Measurements from ENCODE around the gene PPCDC.
"Not testable (repeated sequence)": the region's sequence is repeated elsewhere in the genome, so short reads cannot be mapped to it uniquely, and the experiment has no call there.

Gene PPCDC

DNA sequence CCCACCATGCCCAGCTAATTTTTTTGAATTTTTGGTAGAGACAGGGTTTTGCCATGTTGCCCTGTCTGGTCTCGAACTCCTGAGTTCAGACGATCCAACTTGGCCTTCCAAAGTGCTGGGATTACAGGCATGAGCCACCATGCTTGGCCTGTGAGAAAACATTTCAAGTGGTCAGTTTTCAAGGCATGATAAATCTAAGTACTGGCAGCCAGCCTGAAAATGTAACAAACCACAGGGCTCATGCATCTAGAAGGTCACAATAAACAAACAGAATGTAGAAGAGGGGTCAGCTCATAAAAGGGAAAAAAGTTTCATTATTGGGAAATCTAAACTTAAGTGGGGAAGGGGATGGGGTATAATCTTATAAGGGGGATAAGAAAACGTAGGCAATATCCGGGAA is 39.9 kb downstream of the PPCDC start:
- Histone ChIP-seq H3K4me3 (no peak overlapping the region), H3K27ac (no peak overlapping the region)

DNA sequence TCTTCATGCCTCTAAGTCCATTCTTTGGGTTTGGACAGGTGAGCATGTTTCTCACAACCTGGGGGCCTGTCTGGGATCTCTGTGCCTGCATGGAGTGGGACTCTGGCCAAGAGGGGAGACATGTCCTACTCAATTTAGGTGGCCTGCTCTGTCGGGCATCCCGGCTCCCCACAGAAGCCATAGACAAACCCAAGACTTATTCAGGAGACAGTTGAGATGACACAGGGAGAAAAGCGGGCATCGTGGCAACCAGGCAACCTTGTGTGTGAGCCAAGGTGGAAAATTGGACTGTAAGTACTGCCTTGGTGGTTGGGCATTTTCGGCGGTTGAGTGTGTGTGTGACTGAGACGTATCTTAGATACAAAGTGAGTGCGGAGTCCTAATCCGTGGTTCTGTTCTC is 40.5 kb downstream of the PPCDC start:
- Histone ChIP-seq H3K27ac (no peak overlapping the region), H3K4me3 (no peak overlapping the region)

DNA sequence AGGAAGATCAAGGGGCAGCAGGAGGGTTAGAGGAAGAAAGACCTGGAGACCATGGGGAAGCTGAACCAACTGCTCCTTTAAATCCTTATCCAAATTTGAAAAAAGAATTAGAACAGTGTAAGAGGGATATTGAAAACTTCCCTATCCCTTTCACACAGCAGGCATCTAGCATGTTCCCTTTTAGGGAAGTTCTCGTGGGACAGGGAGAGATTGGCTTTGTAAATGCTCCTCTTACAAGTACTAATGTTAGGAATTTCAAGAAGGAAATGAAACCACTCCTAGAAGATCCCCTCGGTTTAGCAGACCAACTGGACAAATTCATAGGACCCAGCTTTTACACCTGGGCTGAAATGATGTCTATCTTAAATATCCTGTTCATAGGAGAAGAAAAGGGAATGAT is 41.5 kb downstream of the PPCDC start:
- H3K27ac ChIP-seq = peak overlapping the region in 1 of 21 experiments; percentile 33
- H3K4me3 ChIP-seq = no peak overlapping the region

DNA sequence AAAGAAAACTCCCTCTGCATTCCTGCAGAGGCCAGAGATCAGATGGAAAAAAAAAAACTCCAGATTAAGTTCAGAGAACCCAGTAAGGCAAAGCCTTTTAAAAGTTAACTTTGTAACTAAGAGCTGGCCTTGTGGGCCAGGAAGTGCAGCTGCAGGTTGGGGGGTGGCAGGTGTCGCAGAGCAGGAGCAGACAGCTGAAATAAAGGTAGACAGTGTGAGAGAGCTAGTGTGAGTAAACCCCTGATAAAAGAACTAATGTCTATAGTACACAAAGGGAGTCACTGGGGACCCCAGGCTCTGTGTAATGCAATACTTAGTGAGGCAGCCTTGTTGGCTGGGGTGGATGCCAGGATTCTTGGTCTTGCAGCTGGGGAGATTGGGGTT is 42.1 kb downstream of the PPCDC start:
- Histone ChIP-seq H3K27ac (peak overlapping the region in 2 of 21 experiments; percentile 1 to 33), H3K4me3 (no peak overlapping the region)

DNA sequence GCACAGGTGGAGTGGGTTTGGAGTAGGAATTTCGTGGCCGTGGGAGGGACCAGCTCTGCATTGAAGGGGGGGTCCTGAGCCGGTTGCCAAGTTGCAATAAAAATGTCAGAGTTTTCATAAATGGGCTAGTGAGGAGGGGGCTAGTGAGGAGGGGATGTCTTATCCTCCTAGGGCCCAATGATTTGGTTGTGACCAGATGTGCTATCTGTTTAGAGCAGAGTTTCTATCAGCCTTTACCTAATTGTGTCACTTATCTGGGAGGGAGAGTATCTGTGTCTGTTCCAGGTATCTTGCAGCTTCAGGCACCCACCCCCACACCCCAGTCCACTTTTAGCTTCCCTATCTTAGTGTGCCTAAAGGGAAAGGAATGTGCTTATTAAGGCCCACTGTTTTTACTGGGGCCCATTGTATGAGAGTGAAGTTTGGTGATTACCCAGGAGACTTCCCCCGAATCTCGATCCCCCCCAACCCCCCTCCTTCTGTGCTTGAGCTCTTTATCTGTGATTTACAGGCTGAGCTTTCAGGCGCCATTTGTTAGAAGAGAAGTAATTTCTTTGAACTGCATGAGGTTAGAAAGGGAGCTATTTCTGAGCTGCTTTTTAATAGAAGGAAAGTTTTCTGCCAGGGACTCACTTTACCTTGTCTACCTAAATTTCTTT is 42.6 kb downstream of the PPCDC start:
- no peak overlapping the region for H3K4me3 ChIP-seq
- H3K27ac ChIP-seq = peak overlapping the region in 1 of 21 experiments; percentile 30

DNA sequence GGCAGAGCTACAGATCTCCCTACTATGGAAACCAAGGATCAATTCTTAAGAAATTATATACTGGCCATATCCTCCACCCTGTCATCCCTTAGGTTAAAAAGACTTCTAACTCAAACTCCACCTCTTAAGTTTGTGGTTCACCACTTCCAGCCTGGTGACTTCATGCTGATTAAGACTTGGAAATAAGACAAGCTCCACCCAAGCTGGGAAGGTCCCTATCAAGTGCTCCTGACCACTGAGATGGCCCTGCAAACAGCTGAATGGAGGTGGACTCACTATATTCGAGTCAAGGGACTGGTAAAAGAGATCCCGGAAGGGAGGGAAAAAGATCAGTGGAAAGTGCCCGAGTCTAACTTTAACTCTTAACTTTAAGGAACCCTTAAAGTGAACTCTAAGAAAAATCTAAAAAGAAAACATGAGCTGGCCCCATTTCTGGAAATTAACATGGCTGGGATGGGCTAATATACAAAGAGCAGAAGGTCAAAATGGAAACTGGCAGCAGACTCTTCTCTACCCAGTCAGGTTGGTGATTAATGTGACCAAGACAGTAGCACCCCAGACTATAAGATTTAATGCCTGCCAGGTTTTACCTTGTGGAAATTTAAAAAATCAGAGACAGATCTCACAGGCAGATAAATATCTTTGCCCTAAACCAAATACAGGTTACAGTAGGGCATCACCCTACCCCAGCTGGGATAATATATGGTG is 43.9 kb downstream of the PPCDC start:
- Histone ChIP-seq H3K27ac (peak overlapping the region in 2 of 21 experiments; percentile 41 to 52), H3K4me3 (no peak overlapping the region)

DNA sequence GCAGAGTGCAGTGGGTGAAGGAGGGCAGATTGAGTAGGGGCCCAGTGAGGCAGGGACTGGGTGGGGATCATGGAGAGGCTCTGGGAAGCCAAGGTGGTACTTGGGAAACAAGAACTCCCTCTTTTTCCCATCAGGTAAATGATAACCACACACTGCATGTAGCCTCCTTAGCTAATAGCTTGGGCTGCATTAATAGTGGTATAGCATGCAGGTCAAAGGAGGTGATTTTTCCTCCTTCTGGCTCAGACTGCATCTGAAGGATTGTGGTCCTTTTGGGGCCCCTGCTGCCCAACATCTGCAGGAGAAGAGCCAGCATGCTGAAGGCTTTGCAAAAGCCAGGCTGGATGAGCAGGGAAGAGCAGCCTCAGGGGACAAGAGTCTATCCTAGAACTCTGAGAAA is 45.4 kb downstream of the PPCDC start:
- Histone ChIP-seq H3K4me3 (no peak overlapping the region), H3K27ac (peak overlapping the region in 3 of 21 experiments; percentile 52 to 72 (median 59))

DNA sequence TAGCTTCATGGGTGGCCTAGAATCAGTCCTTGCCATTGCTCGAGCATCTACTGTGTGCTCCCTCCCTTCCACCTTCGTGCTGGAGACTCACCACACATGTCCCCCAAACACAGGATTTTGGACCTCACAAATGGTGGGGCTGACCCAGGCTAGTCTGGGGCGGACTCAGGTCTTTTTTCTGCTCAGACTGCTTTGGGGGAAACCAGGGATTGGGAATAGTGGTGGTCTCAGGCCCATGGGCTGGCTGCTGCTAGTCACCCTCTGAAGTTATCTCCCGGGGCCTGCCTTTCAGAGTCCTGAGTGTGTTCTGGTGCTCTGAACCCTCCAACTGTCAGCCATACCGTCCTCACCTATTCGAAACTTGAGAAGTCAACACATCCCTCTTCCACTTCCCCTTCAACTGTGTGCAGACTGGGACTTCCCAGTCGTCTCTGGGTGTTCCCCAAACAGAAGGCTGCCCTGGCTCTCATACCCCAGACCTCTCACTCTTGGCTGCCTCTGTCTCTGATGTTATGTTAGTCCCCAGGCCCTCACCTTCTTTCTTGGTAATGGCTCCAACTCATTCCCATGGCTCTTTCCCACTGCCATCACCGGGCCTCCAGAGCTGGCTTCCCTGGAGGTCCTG is 46.0 kb downstream of the PPCDC start:
- H3K27ac ChIP-seq = peak overlapping the region in 7 of 21 experiments; percentile 9 to 72 (median 51)
- H3K4me3 ChIP-seq = no peak overlapping the region

DNA sequence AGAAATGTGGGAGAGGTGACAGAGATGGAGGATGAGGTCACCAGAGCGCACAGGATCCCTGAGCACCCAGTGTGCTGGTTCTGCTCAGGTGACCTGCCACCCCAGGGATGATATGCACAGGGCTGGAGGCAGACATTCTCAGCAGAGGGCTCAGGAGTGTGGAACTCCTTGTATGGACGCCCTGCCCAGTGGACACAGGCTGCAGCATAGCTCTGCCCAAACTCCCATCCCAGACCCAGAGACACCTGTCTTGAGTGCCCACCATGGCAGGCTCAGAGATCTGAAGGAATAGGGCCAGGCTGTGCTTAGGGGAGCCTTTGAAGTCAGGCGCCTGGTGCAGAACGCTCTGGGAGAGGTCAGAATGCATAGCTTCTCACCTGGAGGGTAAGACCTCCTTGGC is 47.3 kb downstream of the PPCDC start:
- peak overlapping the region in 2 of 21 experiments; percentile 52 to 72 for H3K27ac ChIP-seq
- no peak overlapping the region for H3K4me3 ChIP-seq

DNA sequence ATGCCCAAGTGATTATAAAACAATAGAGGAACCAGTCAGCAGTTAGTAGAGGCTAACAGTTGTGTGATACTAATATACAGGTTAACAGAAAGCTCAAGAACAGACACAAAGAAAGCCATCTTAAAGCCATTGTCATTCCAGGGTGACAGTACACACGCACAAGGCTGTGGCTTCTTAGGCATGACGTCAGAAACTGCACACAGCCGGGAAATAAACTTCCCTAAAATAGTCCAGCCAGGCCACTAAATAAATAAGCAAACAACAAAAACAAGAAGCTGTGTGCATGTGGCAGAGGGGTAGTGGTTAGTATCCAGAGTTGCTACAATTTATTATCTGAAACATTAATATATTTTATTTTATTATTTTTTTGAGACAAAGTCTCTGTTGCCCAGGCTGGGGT is 49.8 kb downstream of the PPCDC start:
- Histone ChIP-seq H3K27ac (peak overlapping the region in 4 of 21 experiments; percentile 23 to 56 (median 30)), H3K4me3 (no peak overlapping the region)

DNA sequence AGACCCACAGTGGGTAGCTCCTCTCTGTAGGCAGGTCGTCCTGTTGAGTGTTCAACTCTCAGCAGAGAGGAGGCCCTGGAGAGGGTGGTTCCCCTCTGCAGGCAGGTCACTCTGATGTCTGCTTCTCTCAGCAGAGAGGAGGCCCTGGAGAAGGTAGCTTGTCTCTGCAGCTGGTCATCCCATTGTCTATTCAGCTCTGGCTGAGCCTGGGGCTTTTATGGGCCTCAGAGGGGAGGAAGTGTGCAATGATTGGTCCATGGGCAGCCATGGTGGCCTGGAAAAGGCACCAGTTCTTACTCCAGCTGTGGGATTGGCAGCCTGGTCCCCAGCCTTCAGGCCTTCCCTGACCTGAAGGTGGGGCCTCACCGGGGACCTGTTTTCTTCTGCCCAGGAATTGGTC is 52.9 kb downstream of the PPCDC start:
- Histone ChIP-seq H3K27ac (no peak overlapping the region), H3K4me3 (no peak overlapping the region)

DNA sequence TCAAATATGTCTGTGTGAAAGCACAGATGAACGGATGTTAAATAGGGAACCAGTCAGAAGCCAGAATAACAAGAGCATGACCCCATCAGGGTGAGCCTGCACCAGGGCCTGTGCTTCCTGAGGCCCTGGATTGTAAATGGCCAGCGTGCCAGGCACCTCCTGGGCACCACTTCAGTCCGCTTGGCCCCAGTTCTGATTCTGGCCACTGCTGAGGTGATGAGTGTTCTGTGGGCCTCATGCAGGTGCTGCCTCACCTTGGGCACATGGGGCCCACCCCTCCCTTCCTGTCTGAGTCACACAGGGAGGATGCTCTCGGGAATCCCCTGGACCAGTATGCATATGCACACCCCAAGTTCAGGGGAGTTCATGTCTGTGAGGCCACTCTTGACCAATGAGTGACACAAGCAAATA is 54.2 kb downstream of the PPCDC start:
- H3K27ac ChIP-seq, H3K4me3 ChIP-seq: not testable (repeated sequence)

DNA sequence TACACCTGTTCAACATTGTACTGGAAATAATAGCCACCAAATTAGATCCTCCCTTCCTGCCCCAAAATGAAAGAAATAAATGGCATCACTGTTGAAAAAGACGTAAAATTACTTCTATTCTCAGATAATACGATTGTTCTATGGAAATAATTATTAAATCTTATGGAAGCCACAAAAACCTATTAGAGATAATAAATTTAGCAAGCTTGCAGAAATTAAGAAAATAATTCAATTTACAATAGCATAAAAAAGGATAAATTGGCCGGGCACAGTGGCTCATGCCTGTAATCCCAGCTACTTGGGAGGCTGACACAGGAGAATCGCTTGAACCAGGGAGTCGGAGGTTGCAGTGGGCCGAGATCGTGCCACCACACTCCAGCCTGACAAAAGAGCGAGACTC is 57.8 kb downstream of the PPCDC start:
- H3K4me3 ChIP-seq = no peak overlapping the region
- H3K27ac ChIP-seq = no peak overlapping the region

DNA sequence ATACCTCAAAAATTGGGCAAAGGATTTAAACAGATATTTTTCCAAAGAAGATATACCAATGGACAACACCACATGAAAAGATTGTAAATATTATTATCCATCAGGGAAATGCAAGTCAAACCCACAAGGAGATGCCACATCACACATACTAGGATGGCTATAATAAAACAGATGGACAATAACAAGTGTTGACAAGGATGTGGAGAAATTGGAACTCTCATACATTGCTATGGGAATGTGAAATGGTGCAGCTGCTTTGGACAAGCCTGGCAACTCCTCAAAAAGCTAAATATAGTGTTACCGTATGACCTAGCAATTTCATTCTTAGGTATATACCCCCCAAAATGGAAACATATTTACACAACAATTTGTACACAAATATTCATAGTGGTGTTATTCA is 59.3 kb downstream of the PPCDC start:
- no peak overlapping the region for H3K27ac ChIP-seq
- no peak overlapping the region for H3K4me3 ChIP-seq

DNA sequence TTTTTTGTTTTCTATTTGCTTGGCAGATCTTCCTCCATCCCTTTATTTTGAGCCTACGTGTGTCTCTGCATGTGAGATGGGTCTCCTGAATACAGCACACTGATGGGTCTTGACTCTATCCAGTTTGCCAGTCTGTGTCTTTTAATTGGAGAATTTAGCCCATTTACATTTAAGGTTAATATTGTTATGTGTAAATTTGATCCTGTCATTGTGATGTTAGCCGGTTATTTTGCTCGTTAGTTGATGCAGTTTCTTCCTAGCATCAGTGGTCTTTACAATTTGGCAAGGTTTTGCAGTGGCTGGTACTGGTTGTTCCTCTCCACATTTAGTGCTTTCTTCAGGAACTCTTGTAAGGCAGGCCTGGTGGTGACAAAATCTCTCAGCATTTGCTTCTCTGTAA is 62.3 kb downstream of the PPCDC start:
- H3K27ac ChIP-seq, H3K4me3 ChIP-seq: not testable (repeated sequence)

DNA sequence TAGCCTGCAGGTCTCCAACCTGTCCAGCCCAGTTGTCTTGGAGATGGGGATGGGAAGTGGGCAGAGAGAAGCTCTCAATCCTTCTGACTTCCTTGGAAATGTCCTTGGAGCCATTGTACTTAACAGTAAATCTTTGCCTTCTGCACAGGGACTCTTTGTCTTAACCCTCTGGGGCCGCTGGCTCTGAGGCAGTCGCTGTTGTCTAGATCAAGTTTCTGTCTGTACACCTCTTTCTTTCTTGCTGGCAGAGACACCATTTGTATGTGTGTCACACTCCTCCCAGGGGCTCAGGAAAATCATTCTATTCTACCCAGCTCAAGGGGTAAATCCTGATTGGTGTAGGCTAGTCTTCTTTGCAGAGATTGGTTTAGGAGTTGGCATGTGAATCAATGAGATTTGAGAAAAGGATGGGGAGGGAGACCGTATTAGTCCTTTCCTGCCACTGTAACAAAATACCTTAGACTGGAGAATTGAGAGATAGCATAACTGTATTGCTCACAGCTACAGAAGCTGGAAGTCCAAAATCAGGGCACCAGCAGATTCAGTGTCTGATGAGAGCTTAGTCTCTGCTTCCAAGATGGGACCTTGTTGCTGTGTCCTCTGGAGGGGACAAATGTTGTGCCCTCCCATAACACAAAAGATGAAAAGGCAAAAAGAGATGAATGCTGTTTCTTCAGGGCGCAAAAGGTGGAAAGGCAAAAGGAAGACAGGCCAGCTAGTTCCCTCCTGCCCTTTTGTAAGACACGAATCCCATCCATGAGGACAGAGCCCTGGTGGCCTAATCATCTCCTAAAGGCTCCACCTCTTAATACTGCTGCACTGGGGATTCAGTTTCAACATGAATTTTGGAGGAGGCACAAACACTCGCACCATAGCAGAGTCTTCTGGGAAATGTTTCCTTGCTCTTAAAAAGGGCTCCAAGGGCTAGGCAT is 66.3 kb downstream of the PPCDC start:
- peak overlapping the region in 7 of 21 experiments; percentile 14 to 69 (median 32) for H3K27ac ChIP-seq

DNA sequence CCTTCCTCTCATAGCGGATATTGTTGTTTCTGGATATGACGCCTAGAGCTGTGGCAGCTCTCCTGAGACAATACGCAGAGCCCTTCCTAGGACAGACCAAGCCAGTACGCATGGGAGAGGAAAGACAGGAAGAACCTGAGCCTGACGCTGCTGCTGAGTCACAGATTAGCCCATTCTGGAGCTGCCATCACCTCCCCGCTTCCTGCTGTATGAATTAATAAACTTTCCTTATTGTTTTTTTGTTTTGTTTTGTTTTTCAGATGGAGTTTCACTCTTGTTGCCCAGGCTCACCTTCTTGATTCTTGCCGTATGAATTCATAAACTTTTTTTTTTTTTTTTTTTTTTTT is 67.0 kb downstream of the PPCDC start:
- H3K4me3 ChIP-seq = no peak overlapping the region
- peak overlapping the region in 3 of 21 experiments; percentile 14 to 63 (median 32) for H3K27ac ChIP-seq

More for the DNA sequence above, 66.3 kb downstream of the PPCDC start:
- H3K4me3 ChIP-seq = no peak overlapping the region

DNA sequence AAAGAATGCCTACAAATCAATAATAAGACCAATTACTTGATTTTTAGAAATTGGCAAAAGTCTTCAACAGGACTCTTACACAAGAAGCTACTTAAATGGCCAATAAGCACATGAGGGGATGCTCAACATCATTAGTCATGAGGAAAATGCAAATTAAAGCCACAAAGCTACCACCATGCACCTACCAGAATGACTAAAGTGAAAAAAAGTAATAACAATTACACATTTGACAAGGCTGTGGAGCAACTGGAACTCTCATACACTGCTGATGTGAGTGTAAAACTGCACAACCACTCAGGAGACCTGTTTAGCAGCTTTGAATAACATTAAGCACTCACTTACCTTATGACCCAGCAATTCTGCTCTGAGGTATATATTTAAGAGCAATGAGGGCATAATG is 68.4 kb downstream of the PPCDC start:
- Histone ChIP-seq H3K4me3 (no peak overlapping the region), H3K27ac (no peak overlapping the region)

DNA sequence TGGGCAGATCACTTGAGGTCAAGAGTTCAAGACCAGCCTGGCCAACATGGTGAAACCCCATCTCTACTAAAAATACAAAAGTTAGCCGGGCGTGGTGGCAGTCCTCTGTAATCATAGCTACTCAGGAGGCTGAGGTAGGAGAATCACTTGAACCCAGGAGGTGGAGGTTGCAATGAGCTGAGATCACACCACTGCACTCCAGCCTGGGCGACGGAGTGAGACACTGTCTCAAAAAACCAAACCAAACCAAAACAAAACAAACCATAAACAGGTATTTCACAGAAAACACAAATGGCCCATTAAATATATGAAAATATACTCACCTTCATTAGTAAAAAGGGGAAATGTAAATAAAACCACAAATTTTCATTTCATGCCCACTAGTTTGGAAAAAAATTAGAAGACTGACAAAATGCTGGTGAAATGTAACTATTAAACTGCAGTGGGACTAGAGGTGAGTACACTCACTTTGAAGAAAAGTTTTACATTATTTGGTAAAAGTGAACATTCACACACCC is 71.6 kb downstream of the PPCDC start:
- H3K4me3 ChIP-seq = not testable (repeated sequence)

DNA sequence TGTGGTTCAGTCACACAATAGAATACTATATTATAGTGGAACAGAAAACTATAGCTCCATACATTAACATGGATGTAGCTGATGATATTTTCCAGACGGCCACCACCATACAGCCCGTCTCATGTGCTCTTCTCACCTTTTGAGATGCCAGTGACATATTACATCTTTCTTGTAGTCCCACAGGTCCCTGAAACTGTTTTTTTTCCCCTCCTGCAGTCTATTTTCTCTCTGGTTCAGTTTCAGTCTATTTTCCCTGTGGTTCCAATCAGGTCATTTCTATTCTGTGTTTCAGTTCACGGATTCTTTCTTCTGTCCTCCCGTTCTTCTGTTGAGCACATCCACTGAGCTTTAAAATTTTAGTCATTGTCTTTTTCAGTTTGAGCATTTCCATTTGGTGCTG is 72.2 kb downstream of the PPCDC start:
- no peak overlapping the region for H3K27ac ChIP-seq
- H3K4me3 ChIP-seq = no peak overlapping the region

More for the DNA sequence above, 71.6 kb downstream of the PPCDC start:
- not testable (repeated sequence) for H3K27ac ChIP-seq

Measured in skin epidermis (tissue), 12 donors.